Measurements from ENCODE around the gene LMO7. TPM values are rescaled to one million over a fixed set of nuclear protein-coding genes. Genes with fewer than 3 reads are reported as not detected.

The LMO7 gene
- total RNA-seq, 1 experiment from 2014 or later: 11.8 TPM

- no peaks in the 10 kb centered on the region for H3K4me1 ChIP-seq (ENCODE audit: control insufficient read depth, insufficient read depth, low read length)
- no TSS peak for BruUV-seq (replicated peaks)
- intact Hi-C loops (cut with micrococcal nuclease; ENCODE audit: unreplicated experiment): no loop called here
- DNase-seq (ENCODE audit: low read depth, low spot score) (no peak), ATAC-seq (no peak)
- H3K9me3 ChIP-seq (ENCODE audit: control insufficient read depth, insufficient read depth, low read depth, low read length): no peaks in the 10 kb centered on the region
- TF ChIP-seq CTCF (IDR thresholded peaks at IDR 0.05): no peak
- no peak for TF ChIP-seq POLR2AphosphoS5 (IDR thresholded peaks at IDR 0.05; ENCODE audit: low read depth, low read length)
- TF ChIP-seq SIN3A (IDR thresholded peaks at IDR 0.05; ENCODE audit: borderline replicate concordance, insufficient read depth, low read depth, low read length): no peak
- TF ChIP-seq TCF7L2 (IDR thresholded peaks at IDR 0.05; ENCODE audit: low read depth, low read length): no peak
- TF ChIP-seq, protein P1, sequence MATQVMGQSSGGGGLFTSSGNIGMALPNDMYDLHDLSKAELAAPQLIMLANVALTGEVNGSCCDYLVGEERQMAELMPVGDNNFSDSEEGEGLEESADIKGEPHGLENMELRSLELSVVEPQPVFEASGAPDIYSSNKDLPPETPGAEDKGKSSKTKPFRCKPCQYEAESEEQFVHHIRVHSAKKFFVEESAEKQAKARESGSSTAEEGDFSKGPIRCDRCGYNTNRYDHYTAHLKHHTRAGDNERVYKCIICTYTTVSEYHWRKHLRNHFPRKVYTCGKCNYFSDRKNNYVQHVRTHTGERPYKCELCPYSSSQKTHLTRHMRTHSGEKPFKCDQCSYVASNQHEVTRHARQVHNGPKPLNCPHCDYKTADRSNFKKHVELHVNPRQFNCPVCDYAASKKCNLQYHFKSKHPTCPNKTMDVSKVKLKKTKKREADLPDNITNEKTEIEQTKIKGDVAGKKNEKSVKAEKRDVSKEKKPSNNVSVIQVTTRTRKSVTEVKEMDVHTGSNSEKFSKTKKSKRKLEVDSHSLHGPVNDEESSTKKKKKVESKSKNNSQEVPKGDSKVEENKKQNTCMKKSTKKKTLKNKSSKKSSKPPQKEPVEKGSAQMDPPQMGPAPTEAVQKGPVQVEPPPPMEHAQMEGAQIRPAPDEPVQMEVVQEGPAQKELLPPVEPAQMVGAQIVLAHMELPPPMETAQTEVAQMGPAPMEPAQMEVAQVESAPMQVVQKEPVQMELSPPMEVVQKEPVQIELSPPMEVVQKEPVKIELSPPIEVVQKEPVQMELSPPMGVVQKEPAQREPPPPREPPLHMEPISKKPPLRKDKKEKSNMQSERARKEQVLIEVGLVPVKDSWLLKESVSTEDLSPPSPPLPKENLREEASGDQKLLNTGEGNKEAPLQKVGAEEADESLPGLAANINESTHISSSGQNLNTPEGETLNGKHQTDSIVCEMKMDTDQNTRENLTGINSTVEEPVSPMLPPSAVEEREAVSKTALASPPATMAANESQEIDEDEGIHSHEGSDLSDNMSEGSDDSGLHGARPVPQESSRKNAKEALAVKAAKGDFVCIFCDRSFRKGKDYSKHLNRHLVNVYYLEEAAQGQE (IDR thresholded peaks at IDR 0.05; ENCODE audit: insufficient read depth in 1 of 2, low read depth in 2 of 2, low read length in 1 of 2): no peak
- no peaks in the 10 kb centered on the region for H3K36me3 ChIP-seq (ENCODE audit: control insufficient read depth, insufficient read depth, low read length)
- H3K27ac ChIP-seq (ENCODE audit: low read length): no peak overlapping the region
- ChIA-PET POLR2A (no interaction called here), CTCF (no interaction called here)
- no peaks in the 10 kb centered on the region for H3K27me3 ChIP-seq (ENCODE audit: control insufficient read depth, insufficient read depth, low read length)
- in situ Hi-C loops (cut with HindIII; ENCODE audit: low pct_unique_long_range_greater_than_20kb, low sequenced_read_pairs): no loop called here
- no peak overlapping the region for H3K4me3 ChIP-seq (ENCODE audit: low read depth in 2 of 2, low read length in 2 of 2)
These were observed 189.0 kb downstream of the LMO7 start for GRCh38 chr13:75825161-75825560.

- CTCF ChIA-PET: no interaction called here
These were observed 189.5 kb downstream of the LMO7 start for GRCh38 chr13:75825594-75825993.

More at GRCh38 chr13:75825594-75825993, 189.5 kb downstream of the LMO7 start:
- no peaks in the 10 kb centered on the region for H3K9me3 ChIP-seq (ENCODE audit: control insufficient read depth, insufficient read depth, low read depth, low read length)
- H3K4me1 ChIP-seq (ENCODE audit: control insufficient read depth, insufficient read depth, low read length): no peaks in the 10 kb centered on the region
- intact Hi-C loops (cut with micrococcal nuclease; ENCODE audit: unreplicated experiment): no loop called here
- POLR2A ChIA-PET: no interaction called here
- no TSS peak for BruUV-seq (replicated peaks)
- TF ChIP-seq CTCF (IDR thresholded peaks at IDR 0.05) (no peak), TCF7L2 (IDR thresholded peaks at IDR 0.05; ENCODE audit: low read depth, low read length) (no peak), SIN3A (IDR thresholded peaks at IDR 0.05; ENCODE audit: borderline replicate concordance, insufficient read depth, low read depth, low read length) (no peak), POLR2AphosphoS5 (IDR thresholded peaks at IDR 0.05; ENCODE audit: low read depth, low read length) (no peak)
- TF ChIP-seq, protein P1 (IDR thresholded peaks at IDR 0.05; ENCODE audit: insufficient read depth in 1 of 2, low read depth in 2 of 2, low read length in 1 of 2): no peak
- H3K4me3 ChIP-seq (ENCODE audit: low read depth in 2 of 2, low read length in 2 of 2): no peak overlapping the region
- no peaks in the 10 kb centered on the region for H3K27me3 ChIP-seq (ENCODE audit: control insufficient read depth, insufficient read depth, low read length)
- no peak overlapping the region for H3K27ac ChIP-seq (ENCODE audit: low read length)
- DNase-seq (ENCODE audit: low read depth, low spot score): no peak
- in situ Hi-C loops (cut with HindIII; ENCODE audit: low pct_unique_long_range_greater_than_20kb, low sequenced_read_pairs): no loop called here
- no peaks in the 10 kb centered on the region for H3K36me3 ChIP-seq (ENCODE audit: control insufficient read depth, insufficient read depth, low read length)
- no peak for ATAC-seq

All from Panc1 (cell line).